CD4-positive, alpha-beta memory T cell (primary cell): ENCODE measurements around the gene HOTAIR. TPM values are rescaled to one million over a fixed set of nuclear protein-coding genes. Genes with fewer than 3 reads are reported as not detected.

Source experiments
- CTCF ChIA-PET: fragments of 350-600 bp; sonication (Branson Sonifier 250); formaldehyde crosslinking; loops from one replicate; lab custom pipeline; 2021; ENCODE audit warnings: inconsistent platforms; ENCODE audit not compliant: partially characterized antibody; lab: Charles Lee
- POLR2A ChIA-PET: fragments of 350-600 bp; sonication (Branson Sonifier 250); formaldehyde crosslinking; loops from one replicate; lab custom pipeline; 2021; ENCODE audit not compliant: partially characterized antibody; lab: Charles Lee
- DNase-seq, 5 donors: peaks; one replicate each; pipeline versions ENCODE4 v3.0.0 to v3.0.0-alpha.2; 2020 to 2022; ENCODE audit warnings: mixed read lengths in 1 of 5
- H3K27ac ChIP-seq: one replicate; pipeline ENCODE4 v1.7.0; 2013; ENCODE audit warnings: low read depth, low read length
- H3K27me3 ChIP-seq: 2 replicates; pipeline ENCODE4 v1.7.0; 2013; ENCODE audit warnings: mild to moderate bottlenecking, low read length, moderate library complexity; ENCODE audit not compliant: insufficient read depth
- H3K36me3 ChIP-seq: 2 replicates; pipeline ENCODE4 v1.7.0; 2013; ENCODE audit warnings: mild to moderate bottlenecking, low read length, moderate library complexity; ENCODE audit not compliant: insufficient read depth
- H3K4me1 ChIP-seq: 2 replicates; pipeline ENCODE4 v1.7.0; 2013; ENCODE audit warnings: mild to moderate bottlenecking, low read length, moderate library complexity; ENCODE audit not compliant: insufficient read depth
- H3K4me3 ChIP-seq, 2 donors: one replicate each; pipeline ENCODE4 v1.7.0; 2013; ENCODE audit warnings: low read length in 2 of 2, mild to moderate bottlenecking in 1 of 2
- H3K9me3 ChIP-seq, 2 donors: one replicate each; pipeline ENCODE4 v1.7.0; 2013; ENCODE audit warnings: low read length in 2 of 2, control low read depth in 1 of 2; ENCODE audit not compliant: control insufficient read depth in 1 of 2
- H3K27ac Mint-ChIP-seq, 7 donors: one replicate each; pipeline ENCODE4 v1.8.0; 2020 to 2021; ENCODE audit warnings: mixed read lengths in 7 of 7, mild to moderate bottlenecking in 6 of 7, inconsistent platforms in 3 of 7, moderate library complexity in 3 of 7
- H3K27me3 Mint-ChIP-seq, 2 donors: one replicate each; pipeline ENCODE4 v1.8.0; 2020 to 2021; ENCODE audit warnings: mixed read lengths in 2 of 2
- H3K36me3 Mint-ChIP-seq, 2 donors: one replicate each; pipeline ENCODE4 v1.8.0; 2020 to 2021; ENCODE audit warnings: mixed read lengths in 2 of 2, inconsistent platforms in 1 of 2, mild to moderate bottlenecking in 1 of 2
- H3K4me1 Mint-ChIP-seq, 4 donors: one replicate each; pipeline ENCODE4 v1.8.0; 2020 to 2021; ENCODE audit warnings: mixed read lengths in 4 of 4, mild to moderate bottlenecking in 1 of 4
- H3K4me3 Mint-ChIP-seq, 8 donors: one replicate each; pipeline ENCODE4 v1.8.0; 2020 to 2021; ENCODE audit warnings: mixed read lengths in 8 of 8, mild to moderate bottlenecking in 7 of 8, moderate library complexity in 6 of 8, inconsistent platforms in 3 of 8
- H3K9me3 Mint-ChIP-seq, 8 donors: one replicate each; pipeline ENCODE4 v1.8.0; 2020 to 2021; ENCODE audit warnings: mixed read lengths in 8 of 8, mild to moderate bottlenecking in 5 of 8, inconsistent platforms in 3 of 8, moderate library complexity in 1 of 8
- intact Hi-C: fragments of 100-400 bp; cut with micrococcal nuclease; formaldehyde crosslinking; loops from one replicate; pipeline ENCODE4 v1.15.1; 2023
- polyA plus RNA-seq, 2 donors: library from polyadenylated mRNA; unstranded; fragments of 300-500 nt; fragmentation: Illumina TruSeq; gene quantifications; one replicate each; pipeline ENCODE4 v1.2.3, GENCODE V29; 2021
- total RNA-seq, 2 experiments: library from RNA; stranded (reverse); gene quantifications; one replicate each; pipeline ENCODE4 v1.2.3, GENCODE V29; 2021

Gene HOTAIR
- total and polyA plus RNA-seq, 4 experiments from 2014 or later, result not detected

- no peaks in the 10 kb centered on the region for H3K36me3 ChIP-seq
- intact Hi-C loops, result no loop called here
- H3K36me3 Mint-ChIP-seq, result peaks cover 0 to 4% of the 10 kb centered on the region in 2 donors
- no peak for DNase-seq
- peaks cover 97% of the 10 kb centered on the region for H3K27me3 ChIP-seq
- no peak overlapping the region for H3K4me3 ChIP-seq
- H3K27me3 Mint-ChIP-seq, result peaks cover 80 to 93% of the 10 kb centered on the region in 2 donors
- POLR2A ChIA-PET, result no interaction called here
- H3K4me1 ChIP-seq, result peaks cover 42% of the 10 kb centered on the region
- peaks cover 0 to 8% (median 5%) of the 10 kb centered on the region in 8 donors for H3K9me3 Mint-ChIP-seq
- H3K9me3 ChIP-seq, result no peaks in the 10 kb centered on the region
- H3K27ac ChIP-seq, result no peak overlapping the region
- H3K27ac Mint-ChIP-seq, result peak overlapping the region in 1 of 7 donors; percentile 68
- CTCF ChIA-PET, result no interaction called here
- peaks cover 18 to 46% (median 28%) of the 10 kb centered on the region in 4 donors for H3K4me1 Mint-ChIP-seq
- peak overlapping the region in 6 of 8 donors; percentile 13 to 84 (median 70) for H3K4me3 Mint-ChIP-seq
Measured at GRCh38 chr12:53966385-53967133, 8.2 kb downstream of the HOTAIR start.

- H3K36me3 Mint-ChIP-seq, result peaks cover 0 to 4% of the 10 kb centered on the region in 2 donors
- intact Hi-C loops, result no loop called here
- peaks cover 75 to 88% of the 10 kb centered on the region in 2 donors for H3K27me3 Mint-ChIP-seq
- H3K27ac Mint-ChIP-seq, result peak overlapping the region in 1 of 7 donors; percentile 68
- H3K4me3 ChIP-seq, result no peak overlapping the region
- H3K9me3 ChIP-seq, result no peaks in the 10 kb centered on the region
- POLR2A ChIA-PET, result no interaction called here
- H3K4me3 Mint-ChIP-seq, result peak overlapping the region in 6 of 8 donors; percentile 13 to 84 (median 70)
- CTCF ChIA-PET, result no interaction called here
- H3K27ac ChIP-seq, result no peak overlapping the region
- no peak for DNase-seq
- peaks cover 0 to 8% (median 4%) of the 10 kb centered on the region in 8 donors for H3K9me3 Mint-ChIP-seq
- H3K4me1 ChIP-seq, result peaks cover 42% of the 10 kb centered on the region
- peaks cover 95% of the 10 kb centered on the region for H3K27me3 ChIP-seq
- peaks cover 18 to 46% (median 28%) of the 10 kb centered on the region in 4 donors for H3K4me1 Mint-ChIP-seq
- H3K36me3 ChIP-seq, result no peaks in the 10 kb centered on the region
Measured at GRCh38 chr12:53966085-53966384, 8.7 kb downstream of the HOTAIR start.

GRCh38 chr12:53965281-53966084 lies 9.3 kb downstream of the HOTAIR start:
- CTCF ChIA-PET, result no interaction called here
- Mint-ChIP-seq H3K27ac (peak overlapping the region in 3 of 7 donors; percentile 43 to 68 (median 47)), H3K4me1 (peaks cover 19 to 46% (median 29%) of the 10 kb centered on the region in 4 donors), H3K27me3 (peaks cover 71 to 84% of the 10 kb centered on the region in 2 donors), H3K36me3 (peaks cover 0 to 4% of the 10 kb centered on the region in 2 donors), H3K9me3 (peaks cover 0 to 8% (median 3%) of the 10 kb centered on the region in 8 donors), H3K4me3 (peak overlapping the region in 7 of 8 donors; percentile 17 to 80 (median 65))
- intact Hi-C loops, result no loop called here
- Histone ChIP-seq H3K4me1 (peaks cover 42% of the 10 kb centered on the region), H3K27ac (no peak overlapping the region), H3K36me3 (no peaks in the 10 kb centered on the region), H3K27me3 (peaks cover 92% of the 10 kb centered on the region), H3K9me3 (no peaks in the 10 kb centered on the region), H3K4me3 (no peak overlapping the region)
- POLR2A ChIA-PET, result no interaction called here
- no peak for DNase-seq

GRCh38 chr12:53964315-53964713 lies 10.4 kb downstream of the HOTAIR start:
- ChIA-PET CTCF (no interaction called here), POLR2A (no interaction called here)
- H3K36me3 ChIP-seq, result no peaks in the 10 kb centered on the region
- H3K4me1 ChIP-seq, result peaks cover 42% of the 10 kb centered on the region
- no peak overlapping the region for H3K27ac ChIP-seq
- peaks cover 0 to 13% (median 4%) of the 10 kb centered on the region in 8 donors for H3K9me3 Mint-ChIP-seq
- H3K27me3 ChIP-seq, result peaks cover 93% of the 10 kb centered on the region
- no peak for DNase-seq
- H3K27me3 Mint-ChIP-seq, result peaks cover 75 to 82% of the 10 kb centered on the region in 2 donors
- no peak overlapping the region for H3K4me3 ChIP-seq
- intact Hi-C loops, result no loop called here
- peak overlapping the region in 2 of 7 donors; percentile 12 to 68 for H3K27ac Mint-ChIP-seq
- peaks cover 0 to 4% of the 10 kb centered on the region in 2 donors for H3K36me3 Mint-ChIP-seq
- no peaks in the 10 kb centered on the region for H3K9me3 ChIP-seq
- H3K4me3 Mint-ChIP-seq, result peak overlapping the region in 7 of 8 donors; percentile 7 to 80 (median 57)
- peaks cover 21 to 46% (median 32%) of the 10 kb centered on the region in 4 donors for H3K4me1 Mint-ChIP-seq

GRCh38 chr12:53963434-53964314 lies 11.1 kb downstream of the HOTAIR start:
- peak overlapping the region in 2 of 7 donors; percentile 30 to 68 for H3K27ac Mint-ChIP-seq
- Histone ChIP-seq H3K36me3 (no peaks in the 10 kb centered on the region), H3K27ac (no peak overlapping the region), H3K9me3 (no peaks in the 10 kb centered on the region), H3K4me1 (peaks cover 42% of the 10 kb centered on the region), H3K27me3 (peaks cover 92% of the 10 kb centered on the region), H3K4me3 (no peak overlapping the region)
- no peak for DNase-seq
- intact Hi-C loops, result no loop called here
- peaks cover 0 to 4% of the 10 kb centered on the region in 2 donors for H3K36me3 Mint-ChIP-seq
- ChIA-PET CTCF (no interaction called here), POLR2A (no interaction called here)
- H3K27me3 Mint-ChIP-seq, result peaks cover 74 to 82% of the 10 kb centered on the region in 2 donors
- peaks cover 0 to 13% (median 4%) of the 10 kb centered on the region in 8 donors for H3K9me3 Mint-ChIP-seq
- peak overlapping the region in 7 of 8 donors; percentile 14 to 80 (median 50) for H3K4me3 Mint-ChIP-seq
- peaks cover 21 to 46% (median 32%) of the 10 kb centered on the region in 4 donors for H3K4me1 Mint-ChIP-seq

- H3K27me3 ChIP-seq, result peaks cover 92% of the 10 kb centered on the region
- Mint-ChIP-seq H3K36me3 (no peaks in the 10 kb centered on the region), H3K9me3 (peaks cover 0 to 17% (median 4%) of the 10 kb centered on the region in 8 donors), H3K4me1 (peaks cover 20 to 46% (median 32%) of the 10 kb centered on the region in 4 donors), H3K27me3 (peaks cover 74 to 82% of the 10 kb centered on the region in 2 donors), H3K27ac (peak overlapping the region in 3 of 7 donors; percentile 30 to 68 (median 42)), H3K4me3 (peak overlapping the region in 1 of 8 donors; percentile 50)
- no peak overlapping the region for H3K4me3 ChIP-seq
- H3K9me3 ChIP-seq, result no peaks in the 10 kb centered on the region
- intact Hi-C loops, result no loop called here
- peaks cover 42% of the 10 kb centered on the region for H3K4me1 ChIP-seq
- ChIA-PET POLR2A (no interaction called here), CTCF (no interaction called here)
- H3K27ac ChIP-seq, result no peak overlapping the region
- no peak for DNase-seq
- no peaks in the 10 kb centered on the region for H3K36me3 ChIP-seq
Measured at GRCh38 chr12:53963005-53963404, 11.7 kb downstream of the HOTAIR start.
